ENCODE measurements around the gene LTB.

DNA sequence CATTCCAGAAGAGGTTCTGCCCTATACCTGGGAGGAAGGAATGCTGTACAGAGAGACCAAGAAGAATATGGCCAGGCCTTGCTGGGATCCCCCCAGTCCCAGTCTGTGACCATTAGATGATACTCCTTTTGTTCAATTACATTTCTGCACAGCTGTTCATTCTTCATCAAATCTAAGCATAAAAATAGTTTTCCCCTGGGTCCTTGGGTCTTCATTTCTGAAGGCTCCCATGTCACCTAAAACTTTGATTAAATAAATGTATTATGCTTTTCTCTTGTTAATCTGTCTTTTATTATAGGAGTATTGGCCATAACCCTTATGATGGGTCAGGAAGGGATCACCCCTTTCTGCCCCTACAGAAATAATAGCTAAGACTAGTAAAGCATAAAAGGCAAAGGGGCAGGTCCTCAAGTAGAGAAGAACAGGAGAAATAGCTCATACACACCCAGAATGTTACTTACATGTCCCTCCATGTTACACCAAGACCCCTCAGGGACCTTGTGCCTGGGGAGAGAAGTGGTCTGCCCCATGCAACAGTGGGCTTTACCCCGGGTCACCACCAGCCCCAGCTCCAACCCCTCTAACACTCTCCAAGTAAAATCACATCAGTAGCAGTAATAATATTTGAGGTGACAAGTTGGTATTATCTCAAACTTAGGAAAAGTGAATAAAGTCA, 12.2 kb downstream of the LTB start:
- TF ChIP-seq, protein P1, sequence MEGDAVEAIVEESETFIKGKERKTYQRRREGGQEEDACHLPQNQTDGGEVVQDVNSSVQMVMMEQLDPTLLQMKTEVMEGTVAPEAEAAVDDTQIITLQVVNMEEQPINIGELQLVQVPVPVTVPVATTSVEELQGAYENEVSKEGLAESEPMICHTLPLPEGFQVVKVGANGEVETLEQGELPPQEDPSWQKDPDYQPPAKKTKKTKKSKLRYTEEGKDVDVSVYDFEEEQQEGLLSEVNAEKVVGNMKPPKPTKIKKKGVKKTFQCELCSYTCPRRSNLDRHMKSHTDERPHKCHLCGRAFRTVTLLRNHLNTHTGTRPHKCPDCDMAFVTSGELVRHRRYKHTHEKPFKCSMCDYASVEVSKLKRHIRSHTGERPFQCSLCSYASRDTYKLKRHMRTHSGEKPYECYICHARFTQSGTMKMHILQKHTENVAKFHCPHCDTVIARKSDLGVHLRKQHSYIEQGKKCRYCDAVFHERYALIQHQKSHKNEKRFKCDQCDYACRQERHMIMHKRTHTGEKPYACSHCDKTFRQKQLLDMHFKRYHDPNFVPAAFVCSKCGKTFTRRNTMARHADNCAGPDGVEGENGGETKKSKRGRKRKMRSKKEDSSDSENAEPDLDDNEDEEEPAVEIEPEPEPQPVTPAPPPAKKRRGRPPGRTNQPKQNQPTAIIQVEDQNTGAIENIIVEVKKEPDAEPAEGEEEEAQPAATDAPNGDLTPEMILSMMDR (IDR thresholded peaks at IDR 0.05) = no peak
- TF ChIP-seq POLR2A (IDR thresholded peaks at IDR 0.05) = no peak
- no peak for TF ChIP-seq POLR2AphosphoS5 (IDR thresholded peaks at IDR 0.05)
